ENCODE measurements around the gene BPI. TPM values are rescaled to one million over a fixed set of nuclear protein-coding genes. Genes with fewer than 3 reads are reported as not detected.

BPI gene
- polyA plus RNA-seq, 1 donor (not counting 4 experiments of a cell fraction or from before 2014, with no cell fraction given), result not detected

DNA sequence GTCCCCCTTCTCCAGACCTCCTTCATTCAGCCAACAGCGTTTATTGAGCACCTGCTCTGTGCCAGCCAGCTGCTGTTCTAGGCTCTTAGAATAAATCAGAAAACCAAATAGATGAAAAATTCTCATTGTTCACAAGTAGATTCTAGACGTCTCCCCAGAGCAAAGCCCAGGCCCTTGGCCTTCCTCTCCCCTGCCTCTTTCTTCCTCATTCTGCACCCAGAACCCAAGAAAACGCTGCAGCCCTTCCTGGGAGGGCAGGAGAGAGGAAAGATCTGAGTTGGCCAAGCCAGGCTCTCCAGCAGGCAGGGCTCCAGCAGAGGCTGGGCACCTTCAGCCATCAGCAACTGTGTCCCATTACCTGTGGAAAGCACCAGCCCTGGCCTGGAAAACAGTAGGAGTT is 12.0 kb upstream of the BPI start:
- dilution Hi-C loops (cut with MboI; ENCODE audit: extremely low pct_ligation_motif_present, low sequenced_read_pairs), result no loop called here
- FAIRE-seq, result no peak
- TF ChIP-seq, protein P1, sequence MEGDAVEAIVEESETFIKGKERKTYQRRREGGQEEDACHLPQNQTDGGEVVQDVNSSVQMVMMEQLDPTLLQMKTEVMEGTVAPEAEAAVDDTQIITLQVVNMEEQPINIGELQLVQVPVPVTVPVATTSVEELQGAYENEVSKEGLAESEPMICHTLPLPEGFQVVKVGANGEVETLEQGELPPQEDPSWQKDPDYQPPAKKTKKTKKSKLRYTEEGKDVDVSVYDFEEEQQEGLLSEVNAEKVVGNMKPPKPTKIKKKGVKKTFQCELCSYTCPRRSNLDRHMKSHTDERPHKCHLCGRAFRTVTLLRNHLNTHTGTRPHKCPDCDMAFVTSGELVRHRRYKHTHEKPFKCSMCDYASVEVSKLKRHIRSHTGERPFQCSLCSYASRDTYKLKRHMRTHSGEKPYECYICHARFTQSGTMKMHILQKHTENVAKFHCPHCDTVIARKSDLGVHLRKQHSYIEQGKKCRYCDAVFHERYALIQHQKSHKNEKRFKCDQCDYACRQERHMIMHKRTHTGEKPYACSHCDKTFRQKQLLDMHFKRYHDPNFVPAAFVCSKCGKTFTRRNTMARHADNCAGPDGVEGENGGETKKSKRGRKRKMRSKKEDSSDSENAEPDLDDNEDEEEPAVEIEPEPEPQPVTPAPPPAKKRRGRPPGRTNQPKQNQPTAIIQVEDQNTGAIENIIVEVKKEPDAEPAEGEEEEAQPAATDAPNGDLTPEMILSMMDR (optimal IDR thresholded peaks at IDR 0.05 in 1 of 3, IDR thresholded peaks at IDR 0.05 in 1 of 3, conservative IDR thresholded peaks at IDR 0.05 in 1 of 3; ENCODE audit: extremely low read depth in 1 of 3, insufficient read depth in 2 of 3, low read length in 3 of 3), result no peak
- TF ChIP-seq EZH2 (IDR thresholded peaks at IDR 0.05; ENCODE audit: low read length), result no peak

DNA sequence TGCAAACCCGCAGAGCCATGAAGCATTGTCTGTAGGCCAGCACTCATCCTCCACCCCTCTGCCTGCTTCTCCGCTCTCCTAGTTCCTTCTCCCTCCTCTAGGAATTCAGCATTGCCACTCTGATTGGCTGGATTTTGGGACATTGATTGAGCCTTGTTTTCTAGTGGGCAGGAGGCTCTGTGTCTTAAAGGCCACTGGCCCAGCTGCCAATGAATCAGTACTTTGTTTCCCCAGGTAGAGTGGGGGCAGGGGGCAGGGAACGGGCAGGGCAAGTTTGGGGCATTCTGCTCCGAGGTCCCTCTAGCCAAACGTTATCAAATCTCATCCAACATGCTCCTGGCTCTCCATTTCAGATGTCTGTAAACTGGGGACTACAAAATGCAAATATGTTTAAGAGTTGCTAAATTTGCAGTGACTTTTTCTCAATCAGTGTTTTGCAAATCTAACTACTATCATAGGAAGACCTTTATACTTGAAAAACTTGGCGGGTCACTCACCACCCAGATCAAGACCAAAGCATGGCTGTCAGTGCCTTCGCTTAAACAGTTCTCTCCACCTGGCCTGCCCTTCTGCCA is 10.4 kb upstream of the BPI start:
- H3K9ac ChIP-seq (ENCODE audit: control insufficient read depth, extremely low read depth, insufficient read depth, low read length), result no peak overlapping the region
- FAIRE-seq, result no peak
- H3K9me3 ChIP-seq (ENCODE audit: control insufficient read depth, low read depth, low read length), result no peaks in the 10 kb centered on the region
- no peaks in the 10 kb centered on the region for H3K4me1 ChIP-seq (ENCODE audit: control insufficient read depth, extremely low read depth, insufficient read depth, low read length)
- no peak overlapping the region for H3K27ac ChIP-seq (ENCODE audit: control insufficient read depth, insufficient read depth, low read length)
- H3K4me3 ChIP-seq (ENCODE audit: control insufficient read depth in 2 of 3, extremely low read depth in 1 of 3, insufficient read depth in 2 of 3, low read depth in 1 of 3, low read length in 3 of 3), result no peak overlapping the region
- no peak for DNase-seq (ENCODE audit: low read depth, low spot score)
- H3K4me2 ChIP-seq (ENCODE audit: control insufficient read depth, extremely low read depth, insufficient read depth, low read depth, low read length), result no peak overlapping the region
- dilution Hi-C loops (cut with MboI; ENCODE audit: extremely low pct_ligation_motif_present, low sequenced_read_pairs), result no loop called here
- H3K9me1 ChIP-seq (ENCODE audit: control insufficient read depth, extremely low read depth, insufficient read depth, low read length), result no peaks in the 10 kb centered on the region
- no peak overlapping the region for H2AFZ ChIP-seq (ENCODE audit: control insufficient read depth, low read length)
- no peak for TF ChIP-seq EZH2 (IDR thresholded peaks at IDR 0.05; ENCODE audit: low read length)
- TF ChIP-seq, protein P1 (optimal IDR thresholded peaks at IDR 0.05 in 1 of 3, IDR thresholded peaks at IDR 0.05 in 1 of 3, conservative IDR thresholded peaks at IDR 0.05 in 1 of 3; ENCODE audit: extremely low read depth in 1 of 3, insufficient read depth in 2 of 3, low read length in 3 of 3), result no peak
- no peaks in the 10 kb centered on the region for H3K36me3 ChIP-seq (ENCODE audit: control insufficient read depth in 2 of 2, extremely low read depth in 1 of 2, insufficient read depth in 2 of 2, low read length in 2 of 2)
- peaks cover 7% of the 10 kb centered on the region for H3K27me3 ChIP-seq (ENCODE audit: control insufficient read depth, extremely low read depth, insufficient read depth, low read length)
- H3K79me2 ChIP-seq (ENCODE audit: control insufficient read depth, insufficient read depth, low read length), result no peaks in the 10 kb centered on the region
- H4K20me1 ChIP-seq (ENCODE audit: control insufficient read depth, extremely low read depth, insufficient read depth, low read length), result no peaks in the 10 kb centered on the region

More for the DNA sequence above, 12.0 kb upstream of the BPI start:
- Histone ChIP-seq H3K9me3 (ENCODE audit: control insufficient read depth, low read depth, low read length) (no peaks in the 10 kb centered on the region), H3K36me3 (ENCODE audit: control insufficient read depth in 2 of 2, extremely low read depth in 1 of 2, insufficient read depth in 2 of 2, low read length in 2 of 2) (no peaks in the 10 kb centered on the region), H3K79me2 (ENCODE audit: control insufficient read depth, insufficient read depth, low read length) (no peaks in the 10 kb centered on the region), H3K27me3 (ENCODE audit: control insufficient read depth, extremely low read depth, insufficient read depth, low read length) (peaks cover 7% of the 10 kb centered on the region), H3K4me1 (ENCODE audit: control insufficient read depth, extremely low read depth, insufficient read depth, low read length) (no peaks in the 10 kb centered on the region), H4K20me1 (ENCODE audit: control insufficient read depth, extremely low read depth, insufficient read depth, low read length) (no peaks in the 10 kb centered on the region), H3K27ac (ENCODE audit: control insufficient read depth, insufficient read depth, low read length) (no peak overlapping the region), H3K9me1 (ENCODE audit: control insufficient read depth, extremely low read depth, insufficient read depth, low read length) (no peaks in the 10 kb centered on the region), H2AFZ (ENCODE audit: control insufficient read depth, low read length) (no peak overlapping the region), H3K4me3 (ENCODE audit: control insufficient read depth in 2 of 3, extremely low read depth in 1 of 3, insufficient read depth in 2 of 3, low read depth in 1 of 3, low read length in 3 of 3) (no peak overlapping the region), H3K9ac (ENCODE audit: control insufficient read depth, extremely low read depth, insufficient read depth, low read length) (no peak overlapping the region), H3K4me2 (ENCODE audit: control insufficient read depth, extremely low read depth, insufficient read depth, low read depth, low read length) (no peak overlapping the region)
- DNase-seq (ENCODE audit: low read depth, low spot score), result no peak

Measured in keratinocyte (primary cell).